Ovary (tissue), 3 donors: ENCODE results near the gene RAB27B.

ENCODE experiments used
- CTCF ChIP-seq, 3 donors: fragments of 450-650 bp in 2 of 3; fragments of 200-600 bp in 1 of 3; IDR thresholded peaks; one replicate each; pipeline versions ENCODE4 v1.5.1 to v1.8.0; 2016 to 2022; ENCODE audit warnings: antibody characterized with exemption in 3 of 3, mild to moderate bottlenecking in 1 of 3
- POLR2A ChIP-seq: fragments of 450-650 bp; IDR thresholded peaks from one replicate; pipeline ENCODE4 v1.6.1; 2017; ENCODE audit warnings: antibody characterized with exemption, mild to moderate bottlenecking, moderate library complexity
- donor health status: DM: no; HTN: no; CAD: no.

GRCh38 chr18:54787616-54788015 lies 40.7 kb upstream of the RAB27B start:
- TF ChIP-seq CTCF (IDR thresholded peaks at IDR 0.05) = no peak
- TF ChIP-seq POLR2A = no peak
